ENCODE results near the gene NR2F1-AS1.

The NR2F1-AS1 gene

DNA sequence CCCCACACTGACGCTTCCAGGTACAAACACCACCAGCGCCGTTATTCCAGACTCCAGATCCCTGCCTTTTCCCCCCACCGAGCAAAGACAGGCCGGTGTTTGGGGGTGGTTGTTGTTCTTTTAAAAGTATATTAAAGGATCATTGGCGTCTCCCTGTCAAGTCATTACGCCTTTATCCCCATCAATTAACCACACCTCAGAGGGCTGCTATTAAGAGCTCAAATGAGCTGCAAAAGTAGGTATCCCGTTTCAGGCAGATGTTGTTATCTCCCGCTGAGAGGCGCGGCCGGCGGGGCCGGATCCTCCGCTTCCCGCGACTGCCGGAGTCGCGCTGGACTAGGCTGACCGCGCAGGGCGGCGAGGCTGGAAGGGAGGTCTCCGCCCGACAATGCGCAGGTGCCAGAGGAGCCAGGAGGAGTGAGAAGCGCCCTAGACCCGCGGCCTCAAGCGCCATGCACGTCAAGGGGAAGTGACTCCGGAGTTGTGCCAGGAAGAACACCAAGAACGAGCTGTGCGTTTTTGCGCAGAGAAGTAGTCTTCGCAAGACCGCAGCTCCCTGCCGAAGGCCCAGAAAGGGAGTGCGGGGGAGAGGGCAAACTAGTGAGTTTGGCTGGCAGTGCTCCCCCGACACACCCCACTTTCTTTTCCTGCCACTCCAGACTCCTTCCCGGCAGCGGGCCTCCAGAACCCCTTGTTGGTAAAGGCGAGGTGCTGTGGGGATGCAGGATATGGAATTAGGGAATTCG is 8.2 kb downstream of the NR2F1-AS1 start:
- H3K4me3 ChIP-seq (ENCODE audit: low read depth, low read length): no peak overlapping the region
- TF ChIP-seq, protein P1, sequence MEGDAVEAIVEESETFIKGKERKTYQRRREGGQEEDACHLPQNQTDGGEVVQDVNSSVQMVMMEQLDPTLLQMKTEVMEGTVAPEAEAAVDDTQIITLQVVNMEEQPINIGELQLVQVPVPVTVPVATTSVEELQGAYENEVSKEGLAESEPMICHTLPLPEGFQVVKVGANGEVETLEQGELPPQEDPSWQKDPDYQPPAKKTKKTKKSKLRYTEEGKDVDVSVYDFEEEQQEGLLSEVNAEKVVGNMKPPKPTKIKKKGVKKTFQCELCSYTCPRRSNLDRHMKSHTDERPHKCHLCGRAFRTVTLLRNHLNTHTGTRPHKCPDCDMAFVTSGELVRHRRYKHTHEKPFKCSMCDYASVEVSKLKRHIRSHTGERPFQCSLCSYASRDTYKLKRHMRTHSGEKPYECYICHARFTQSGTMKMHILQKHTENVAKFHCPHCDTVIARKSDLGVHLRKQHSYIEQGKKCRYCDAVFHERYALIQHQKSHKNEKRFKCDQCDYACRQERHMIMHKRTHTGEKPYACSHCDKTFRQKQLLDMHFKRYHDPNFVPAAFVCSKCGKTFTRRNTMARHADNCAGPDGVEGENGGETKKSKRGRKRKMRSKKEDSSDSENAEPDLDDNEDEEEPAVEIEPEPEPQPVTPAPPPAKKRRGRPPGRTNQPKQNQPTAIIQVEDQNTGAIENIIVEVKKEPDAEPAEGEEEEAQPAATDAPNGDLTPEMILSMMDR (IDR thresholded peaks at IDR 0.05; ENCODE audit: borderline replicate concordance, insufficient read depth, low read depth, low read length): no peak

DNA sequence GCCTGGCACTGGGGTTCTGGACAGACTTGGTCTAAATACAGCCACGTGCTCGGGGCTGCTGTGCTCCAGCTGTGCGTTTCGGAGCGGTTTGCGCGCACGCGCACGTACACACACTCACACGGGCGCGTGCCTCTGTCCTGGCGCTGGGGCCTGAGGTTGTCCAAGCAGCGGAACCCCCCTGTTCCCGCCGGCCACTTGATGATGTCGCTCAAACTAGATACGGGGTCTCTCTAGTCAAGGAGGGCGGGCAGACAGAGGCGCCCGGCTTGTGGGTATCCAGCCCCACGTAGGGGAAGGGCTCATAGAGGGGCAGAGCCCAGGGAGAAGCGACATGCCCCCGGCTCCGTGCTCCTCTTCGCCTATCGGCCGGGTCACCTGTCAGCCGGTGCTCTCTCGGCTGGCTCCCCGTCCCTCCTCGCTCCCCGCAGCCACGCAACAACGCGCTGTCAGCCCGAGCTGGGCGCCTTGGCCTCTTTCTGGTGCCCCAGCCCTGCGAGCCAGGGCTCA is 8.9 kb downstream of the NR2F1-AS1 start:
- TF ChIP-seq, protein P1 (IDR thresholded peaks at IDR 0.05; ENCODE audit: borderline replicate concordance, insufficient read depth, low read depth, low read length): no peak

DNA sequence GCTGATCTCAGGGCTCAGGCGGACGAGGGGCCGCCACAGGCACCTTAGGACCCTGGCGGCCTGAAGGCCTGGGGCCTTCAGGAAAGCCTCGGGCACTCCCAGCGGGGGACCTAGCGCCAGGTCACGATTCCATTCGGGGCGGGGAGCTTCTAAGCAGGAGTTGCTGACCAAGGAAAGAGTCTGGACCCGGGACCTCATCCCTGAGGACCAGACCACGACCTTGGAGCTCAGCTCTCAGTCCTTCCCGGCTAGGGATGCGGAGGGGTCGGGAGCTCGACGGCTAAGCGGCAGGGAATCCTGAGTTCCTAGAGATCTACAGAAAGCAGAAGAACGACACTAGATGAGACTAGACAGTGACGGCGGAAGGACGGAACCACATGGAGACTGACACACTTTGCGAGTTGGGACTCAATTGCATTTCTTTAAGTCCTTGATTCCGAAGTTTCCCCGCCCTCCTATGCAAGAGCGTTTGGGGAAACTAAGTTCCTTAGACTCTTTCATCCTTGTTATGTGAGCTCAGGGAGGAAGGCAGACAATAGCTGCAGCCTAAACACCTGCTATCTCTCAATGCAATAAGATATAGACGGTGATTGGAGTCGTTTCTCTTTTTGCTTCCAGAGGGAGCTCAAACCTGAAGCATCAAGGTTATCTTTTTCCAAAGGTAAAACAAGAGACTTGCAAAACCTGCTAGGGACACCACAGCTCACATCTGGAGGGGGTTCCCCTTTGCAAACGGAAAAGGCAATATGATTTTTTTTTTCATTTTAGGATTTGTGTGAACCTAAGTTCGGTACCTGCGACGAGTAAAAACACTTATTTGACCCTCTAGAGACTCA is 9.7 kb downstream of the NR2F1-AS1 start:
- TF ChIP-seq, protein P1 (IDR thresholded peaks at IDR 0.05; ENCODE audit: borderline replicate concordance, insufficient read depth, low read depth, low read length): no peak
- H3K4me3 ChIP-seq (ENCODE audit: low read depth, low read length): no peak overlapping the region

More for the DNA sequence above, 8.9 kb downstream of the NR2F1-AS1 start:
- no peak overlapping the region for H3K4me3 ChIP-seq (ENCODE audit: low read depth, low read length)

DNA sequence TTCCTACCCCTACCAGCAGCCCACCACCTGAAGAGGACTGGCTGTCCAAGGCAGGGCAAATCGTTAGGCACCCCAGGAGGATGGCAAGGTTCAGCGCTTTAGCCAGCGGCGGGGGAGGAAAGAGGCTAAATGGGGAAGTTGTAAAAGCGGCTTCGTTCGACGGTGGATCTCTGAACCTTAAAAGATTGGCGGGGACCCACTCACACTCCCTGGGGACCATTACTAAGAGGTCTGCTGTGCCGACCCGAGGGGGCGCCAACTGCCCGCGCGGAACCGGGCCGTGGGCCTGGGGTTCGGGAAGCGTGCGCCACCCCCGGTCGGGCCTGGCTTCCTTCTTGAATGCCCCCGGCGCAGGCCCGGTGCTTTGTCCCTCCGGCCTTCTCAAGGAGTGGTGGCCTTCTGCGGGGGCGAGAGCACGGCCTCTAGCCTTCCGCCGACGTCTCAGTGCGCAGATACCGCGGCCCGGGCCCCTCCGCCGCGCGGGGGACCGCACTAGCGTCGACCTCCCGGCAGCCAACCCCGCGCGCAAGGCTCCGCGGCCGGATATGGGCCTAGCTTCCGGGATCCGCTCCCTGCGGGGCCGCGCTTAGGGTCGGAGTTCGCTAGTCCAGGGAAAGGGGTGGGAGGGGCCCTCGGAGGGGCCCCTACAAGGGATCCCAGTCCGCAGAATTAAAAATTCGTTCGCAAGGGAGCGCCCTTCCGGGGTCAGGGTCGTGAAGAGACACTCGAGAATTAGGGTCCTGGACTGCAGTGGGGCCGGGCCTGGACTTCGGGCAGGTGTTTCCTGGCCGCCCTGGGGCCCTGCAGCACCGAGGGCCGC is 10.5 kb downstream of the NR2F1-AS1 start:
- TF ChIP-seq, protein P1 (IDR thresholded peaks at IDR 0.05; ENCODE audit: borderline replicate concordance, insufficient read depth, low read depth, low read length): no peak
- no peak overlapping the region for H3K4me3 ChIP-seq (ENCODE audit: low read depth, low read length)

GRCh38 chr5:93569300-93570160 is 11.5 kb downstream of the NR2F1-AS1 start:
- H3K4me3 ChIP-seq (ENCODE audit: low read depth, low read length): no peak overlapping the region
- TF ChIP-seq, protein P1 (IDR thresholded peaks at IDR 0.05; ENCODE audit: borderline replicate concordance, insufficient read depth, low read depth, low read length): no peak

GRCh38 chr5:93567424-93567823 is 13.6 kb downstream of the NR2F1-AS1 start:
- TF ChIP-seq, protein P1 (IDR thresholded peaks at IDR 0.05; ENCODE audit: borderline replicate concordance, insufficient read depth, low read depth, low read length): no peak
- H3K4me3 ChIP-seq (ENCODE audit: low read depth, low read length): no peak overlapping the region

All from GM12875 (cell line).